ENCODE results near the gene RHBDL3.

- TF ChIP-seq EP300 (IDR thresholded peaks at IDR 0.05): no peak
- TF ChIP-seq CTCF (IDR thresholded peaks at IDR 0.05): no peak
- no peak for TF ChIP-seq POLR2A (IDR thresholded peaks at IDR 0.05)
Observed at GRCh38 chr17:32298298-32298697, 32.7 kb downstream of the RHBDL3 start.

Data from ovary (tissue), 3 donors.